HT1080 (cell line): ENCODE measurements around the gene IGDCC3. TPM values are rescaled to one million over a fixed set of nuclear protein-coding genes. Genes with fewer than 3 reads are reported as not detected.

ENCODE experiments used
- DNase-seq: peaks from one replicate; pipeline ENCODE4 v3.0.0-alpha.2; 2015; ENCODE audit warnings: low read depth
- total RNA-seq: library from RNA; depleted of rRNA; stranded (reverse); fragments of >200 nt; shearing (Covaris generic); gene quantifications from 2 replicates; pipeline ENCODE4 v1.2.3, GENCODE V29; 2014

Gene IGDCC3
- total RNA-seq, 1 experiment from 2014 or later, result 0.19 TPM

GRCh38 chr15:65344214-65344913 is 33.4 kb downstream of the IGDCC3 start:
- no peak for DNase-seq

GRCh38 chr15:65343374-65343981 is 34.3 kb downstream of the IGDCC3 start:
- no peak for DNase-seq

GRCh38 chr15:65342493-65342892 is 35.3 kb downstream of the IGDCC3 start:
- no peak for DNase-seq

GRCh38 chr15:65339920-65340319 is 37.9 kb downstream of the IGDCC3 start:
- DNase-seq, result no peak

GRCh38 chr15:65339416-65339815 is 38.4 kb downstream of the IGDCC3 start:
- DNase-seq, result no peak

GRCh38 chr15:65338823-65339222 is 39.0 kb downstream of the IGDCC3 start:
- DNase-seq, result no peak

- DNase-seq, result no peak
These were observed 39.4 kb downstream of the IGDCC3 start for GRCh38 chr15:65338366-65338765.

GRCh38 chr15:65337436-65338070 is 40.2 kb downstream of the IGDCC3 start:
- DNase-seq, result no peak

- no peak for DNase-seq
These were observed 41.0 kb downstream of the IGDCC3 start for GRCh38 chr15:65336493-65337435.

- no peak for DNase-seq
These were observed 42.3 kb downstream of the IGDCC3 start for GRCh38 chr15:65335278-65336055.

GRCh38 chr15:65334586-65335231 is 43.1 kb downstream of the IGDCC3 start:
- DNase-seq, result no peak

- no peak for DNase-seq
These were observed 43.9 kb downstream of the IGDCC3 start for GRCh38 chr15:65333856-65334255.

GRCh38 chr15:65333148-65333820 is 44.5 kb downstream of the IGDCC3 start:
- DNase-seq, result no peak

- DNase-seq, result no peak
These were observed 45.2 kb downstream of the IGDCC3 start for GRCh38 chr15:65332391-65333147.

GRCh38 chr15:65331811-65332210 is 46.0 kb downstream of the IGDCC3 start:
- no peak for DNase-seq

- DNase-seq, result no peak
These were observed 46.7 kb downstream of the IGDCC3 start for GRCh38 chr15:65330934-65331645.

GRCh38 chr15:65329984-65330735 is 47.6 kb downstream of the IGDCC3 start:
- no peak for DNase-seq
